Vagina (tissue), 2 donors: ENCODE data around the gene CDH13.

Experiments used
- POLR2A ChIP-seq, 2 donors: fragments of 450-650 bp; IDR thresholded peaks; one replicate each; pipeline ENCODE4 v1.6.1; 2017; ENCODE audit warnings: antibody characterized with exemption in 2 of 2, mild to moderate bottlenecking in 2 of 2, moderate library complexity in 2 of 2
- POLR2AphosphoS5 ChIP-seq, 2 donors: sonication (generic); formaldehyde crosslinking; IDR thresholded peaks; one replicate each; pipeline ENCODE4 v1.9.0; 2017; ENCODE audit warnings: antibody characterized with exemption in 2 of 2, mild to moderate bottlenecking in 2 of 2, low read depth in 1 of 2; ENCODE audit not compliant: insufficient read depth in 1 of 2
- TF ChIP-seq, protein P1 (sequence below), 3 experiments: fragments of 450-650 bp in 2 of 3; fragments of 200-600 bp in 1 of 3; sonication (generic) in 1 of 3; IDR thresholded peaks; one replicate each; pipeline ENCODE4 v1.5.1; 2017 to 2019; ENCODE audit warnings: antibody characterized with exemption in 3 of 3, mild to moderate bottlenecking in 2 of 3, moderate library complexity in 2 of 3

DNA sequence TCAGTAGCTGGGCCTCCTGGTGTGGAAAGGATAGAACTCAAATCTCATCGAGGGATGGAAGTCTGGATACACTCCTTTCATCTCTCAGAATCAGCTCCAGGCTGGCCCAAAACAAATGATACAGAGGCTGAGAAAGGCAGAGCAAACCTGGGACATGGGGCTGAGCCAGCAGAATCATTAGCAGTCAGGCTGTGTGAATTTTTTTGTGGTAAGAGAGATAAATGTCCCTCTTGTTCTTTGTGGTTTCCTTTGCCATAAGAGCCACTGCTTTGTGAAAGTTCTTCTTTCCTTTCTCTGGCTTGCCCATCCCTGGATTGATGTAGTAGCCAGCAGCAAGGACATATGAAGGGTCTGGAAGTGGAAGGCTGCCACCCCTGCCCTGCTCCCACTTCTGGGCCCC is 146.2 kb downstream of the CDH13 start:
- TF ChIP-seq POLR2A (IDR thresholded peaks at IDR 0.05) (no peak), POLR2AphosphoS5 (IDR thresholded peaks at IDR 0.05; ENCODE audit: insufficient read depth in 1 of 2, low read depth in 1 of 2) (no peak)
- TF ChIP-seq, protein P1, sequence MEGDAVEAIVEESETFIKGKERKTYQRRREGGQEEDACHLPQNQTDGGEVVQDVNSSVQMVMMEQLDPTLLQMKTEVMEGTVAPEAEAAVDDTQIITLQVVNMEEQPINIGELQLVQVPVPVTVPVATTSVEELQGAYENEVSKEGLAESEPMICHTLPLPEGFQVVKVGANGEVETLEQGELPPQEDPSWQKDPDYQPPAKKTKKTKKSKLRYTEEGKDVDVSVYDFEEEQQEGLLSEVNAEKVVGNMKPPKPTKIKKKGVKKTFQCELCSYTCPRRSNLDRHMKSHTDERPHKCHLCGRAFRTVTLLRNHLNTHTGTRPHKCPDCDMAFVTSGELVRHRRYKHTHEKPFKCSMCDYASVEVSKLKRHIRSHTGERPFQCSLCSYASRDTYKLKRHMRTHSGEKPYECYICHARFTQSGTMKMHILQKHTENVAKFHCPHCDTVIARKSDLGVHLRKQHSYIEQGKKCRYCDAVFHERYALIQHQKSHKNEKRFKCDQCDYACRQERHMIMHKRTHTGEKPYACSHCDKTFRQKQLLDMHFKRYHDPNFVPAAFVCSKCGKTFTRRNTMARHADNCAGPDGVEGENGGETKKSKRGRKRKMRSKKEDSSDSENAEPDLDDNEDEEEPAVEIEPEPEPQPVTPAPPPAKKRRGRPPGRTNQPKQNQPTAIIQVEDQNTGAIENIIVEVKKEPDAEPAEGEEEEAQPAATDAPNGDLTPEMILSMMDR (IDR thresholded peaks at IDR 0.05), result no peak
